ENCODE data around the gene P2RY14.

The P2RY14 gene

GRCh38 chr3:151318313-151318712, 40.0 kb upstream of the P2RY14 start:
- DNase-seq (ENCODE audit: extremely low read depth, low read depth) = no peak

GRCh38 chr3:151316267-151316991, 38.1 kb upstream of the P2RY14 start, which contains the start of gene GPR87:
TSS of gene GPR87 (minus strand) at chr3:151316820. CDS start at chr3:151300100, 16,720 bp downstream.
- TF ChIP-seq, protein P1, sequence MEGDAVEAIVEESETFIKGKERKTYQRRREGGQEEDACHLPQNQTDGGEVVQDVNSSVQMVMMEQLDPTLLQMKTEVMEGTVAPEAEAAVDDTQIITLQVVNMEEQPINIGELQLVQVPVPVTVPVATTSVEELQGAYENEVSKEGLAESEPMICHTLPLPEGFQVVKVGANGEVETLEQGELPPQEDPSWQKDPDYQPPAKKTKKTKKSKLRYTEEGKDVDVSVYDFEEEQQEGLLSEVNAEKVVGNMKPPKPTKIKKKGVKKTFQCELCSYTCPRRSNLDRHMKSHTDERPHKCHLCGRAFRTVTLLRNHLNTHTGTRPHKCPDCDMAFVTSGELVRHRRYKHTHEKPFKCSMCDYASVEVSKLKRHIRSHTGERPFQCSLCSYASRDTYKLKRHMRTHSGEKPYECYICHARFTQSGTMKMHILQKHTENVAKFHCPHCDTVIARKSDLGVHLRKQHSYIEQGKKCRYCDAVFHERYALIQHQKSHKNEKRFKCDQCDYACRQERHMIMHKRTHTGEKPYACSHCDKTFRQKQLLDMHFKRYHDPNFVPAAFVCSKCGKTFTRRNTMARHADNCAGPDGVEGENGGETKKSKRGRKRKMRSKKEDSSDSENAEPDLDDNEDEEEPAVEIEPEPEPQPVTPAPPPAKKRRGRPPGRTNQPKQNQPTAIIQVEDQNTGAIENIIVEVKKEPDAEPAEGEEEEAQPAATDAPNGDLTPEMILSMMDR (IDR thresholded peaks at IDR 0.05; ENCODE audit: low read depth, low read length) = no peak
- no peak for DNase-seq (ENCODE audit: extremely low read depth, low read depth)

More at GRCh38 chr3:151318313-151318712, 40.0 kb upstream of the P2RY14 start:
- TF ChIP-seq, protein P1 (IDR thresholded peaks at IDR 0.05; ENCODE audit: low read depth, low read length) = no peak

GRCh38 chr3:151315846-151316245, 37.5 kb upstream of the P2RY14 start:
- TF ChIP-seq, protein P1 (IDR thresholded peaks at IDR 0.05; ENCODE audit: low read depth, low read length) = no peak
- no peak for DNase-seq (ENCODE audit: extremely low read depth, low read depth)

DNA sequence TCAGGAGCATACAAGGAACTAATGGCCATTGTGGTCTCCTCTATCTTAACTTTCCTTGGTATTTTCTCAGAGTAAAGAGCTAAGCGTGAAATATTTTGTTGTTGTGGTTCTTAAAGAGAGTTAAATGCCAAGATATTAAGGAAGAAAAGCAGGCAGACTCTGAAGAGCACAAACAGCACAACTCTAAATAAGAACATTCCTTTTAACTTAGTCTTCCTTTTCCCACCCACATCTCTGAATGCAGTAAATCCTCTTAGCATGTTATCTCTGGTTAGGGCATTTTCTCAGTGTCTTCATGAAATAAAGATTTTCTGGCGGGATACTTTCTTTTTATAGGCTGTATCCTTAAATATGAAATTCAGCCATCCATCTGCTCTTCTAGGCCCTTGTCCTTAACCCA, 36.8 kb upstream of the P2RY14 start:
- no peak for DNase-seq (ENCODE audit: extremely low read depth, low read depth)
- TF ChIP-seq, protein P1 (IDR thresholded peaks at IDR 0.05; ENCODE audit: low read depth, low read length) = no peak

DNA sequence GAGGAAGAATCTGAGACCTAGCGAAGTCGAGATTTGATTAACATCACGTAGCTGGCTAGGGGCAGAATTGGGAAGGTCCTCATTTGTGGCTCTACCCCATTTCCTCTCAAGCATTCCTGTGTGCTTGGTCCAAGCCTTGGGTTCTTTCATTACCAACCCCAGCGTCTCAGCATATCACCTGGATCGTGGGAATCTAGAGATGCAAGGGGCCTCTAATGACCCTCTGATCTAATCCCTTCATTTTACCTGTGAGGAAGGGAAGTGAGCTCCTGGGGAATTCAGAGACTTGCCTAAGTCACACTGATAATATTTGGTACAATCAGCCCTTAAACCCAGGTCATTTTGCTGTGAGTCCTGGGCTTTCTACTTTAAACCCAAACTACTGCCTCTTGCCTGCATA, 36.3 kb upstream of the P2RY14 start:
- TF ChIP-seq, protein P1 (IDR thresholded peaks at IDR 0.05; ENCODE audit: low read depth, low read length) = no peak
- DNase-seq (ENCODE audit: extremely low read depth, low read depth) = no peak

- no peak for DNase-seq (ENCODE audit: extremely low read depth, low read depth)
- TF ChIP-seq, protein P1 (IDR thresholded peaks at IDR 0.05; ENCODE audit: low read depth, low read length) = no peak
These were observed 35.8 kb upstream of the P2RY14 start for GRCh38 chr3:151314137-151314536.

GRCh38 chr3:151312972-151313371, 34.6 kb upstream of the P2RY14 start:
- TF ChIP-seq, protein P1 (IDR thresholded peaks at IDR 0.05; ENCODE audit: low read depth, low read length) = no peak
- no peak for DNase-seq (ENCODE audit: extremely low read depth, low read depth)

All from AG09319 (cell line).